HPDE6-E6E7 (cell line): ENCODE measurements around the gene AIFM2.
"Not testable (repeated sequence)": the region's sequence is repeated elsewhere in the genome, so short reads cannot be mapped to it uniquely, and the experiment has no call there.

Source experiments
- DNase-seq: peaks from one replicate; pipeline ENCODE4 v3.0.0; 2011; ENCODE audit warnings: missing footprints; ENCODE audit errors: extremely low spot score

Gene AIFM2

GRCh38 chr10:70123166-70123565, 9.5 kb downstream of the AIFM2 start:
- not testable (repeated sequence) for DNase-seq

GRCh38 chr10:70122742-70123141, 9.9 kb downstream of the AIFM2 start:
- DNase-seq, result no peak

GRCh38 chr10:70121281-70121949, 11.2 kb downstream of the AIFM2 start:
- no peak for DNase-seq

- DNase-seq, result no peak
Measured at GRCh38 chr10:70120417-70120816, 12.2 kb downstream of the AIFM2 start.

- DNase-seq, result no peak
Measured at GRCh38 chr10:70119623-70120022, 13.0 kb downstream of the AIFM2 start.

GRCh38 chr10:70119197-70119596, 13.4 kb downstream of the AIFM2 start:
- DNase-seq, result no peak

GRCh38 chr10:70118196-70118595, 14.4 kb downstream of the AIFM2 start:
- no peak for DNase-seq

GRCh38 chr10:70117646-70118045, 15.0 kb downstream of the AIFM2 start:
- DNase-seq, result no peak

- peak; percentile 63 for DNase-seq
Measured at GRCh38 chr10:70115948-70116682, 16.5 kb downstream of the AIFM2 start.

GRCh38 chr10:70114902-70115301, 17.7 kb downstream of the AIFM2 start:
- no peak for DNase-seq

- DNase-seq, result no peak
Measured at GRCh38 chr10:70112071-70112470, 20.6 kb downstream of the AIFM2 start.

GRCh38 chr10:70111496-70111895, 21.1 kb downstream of the AIFM2 start:
- no peak for DNase-seq

GRCh38 chr10:70109064-70109729, 23.4 kb downstream of the AIFM2 start:
- no peak for DNase-seq

- no peak for DNase-seq
Measured at GRCh38 chr10:70106958-70107791, 25.4 kb downstream of the AIFM2 start.

GRCh38 chr10:70101668-70102067, 31.0 kb downstream of the AIFM2 start:
- DNase-seq, result no peak

GRCh38 chr10:70101068-70101562, 31.5 kb downstream of the AIFM2 start:
- not testable (repeated sequence) for DNase-seq

GRCh38 chr10:70098271-70098670, 34.4 kb downstream of the AIFM2 start:
- DNase-seq, result no peak

GRCh38 chr10:70097459-70097858, 35.2 kb downstream of the AIFM2 start:
- DNase-seq, result no peak

- no peak for DNase-seq
Measured at GRCh38 chr10:70096705-70097420, 35.8 kb downstream of the AIFM2 start.

GRCh38 chr10:70096016-70096704, 36.5 kb downstream of the AIFM2 start:
- DNase-seq, result no peak
